T-helper 2 cell (primary cell): ENCODE measurements around the gene CLDN19.

Experiments
- DNase-seq, 5 experiments: peaks; one replicate each; pipeline versions ENCODE4 v3.0.0 to v3.0.0-alpha.2; 2012 to 2022
- total RNA-seq, 2 donors: gene quantifications; one replicate each; lab custom pipeline; 2026; lab: John Stamatoyannopoulos, UW

Gene CLDN19
- 0 reads per million in 2 donors for total RNA-seq

DNA sequence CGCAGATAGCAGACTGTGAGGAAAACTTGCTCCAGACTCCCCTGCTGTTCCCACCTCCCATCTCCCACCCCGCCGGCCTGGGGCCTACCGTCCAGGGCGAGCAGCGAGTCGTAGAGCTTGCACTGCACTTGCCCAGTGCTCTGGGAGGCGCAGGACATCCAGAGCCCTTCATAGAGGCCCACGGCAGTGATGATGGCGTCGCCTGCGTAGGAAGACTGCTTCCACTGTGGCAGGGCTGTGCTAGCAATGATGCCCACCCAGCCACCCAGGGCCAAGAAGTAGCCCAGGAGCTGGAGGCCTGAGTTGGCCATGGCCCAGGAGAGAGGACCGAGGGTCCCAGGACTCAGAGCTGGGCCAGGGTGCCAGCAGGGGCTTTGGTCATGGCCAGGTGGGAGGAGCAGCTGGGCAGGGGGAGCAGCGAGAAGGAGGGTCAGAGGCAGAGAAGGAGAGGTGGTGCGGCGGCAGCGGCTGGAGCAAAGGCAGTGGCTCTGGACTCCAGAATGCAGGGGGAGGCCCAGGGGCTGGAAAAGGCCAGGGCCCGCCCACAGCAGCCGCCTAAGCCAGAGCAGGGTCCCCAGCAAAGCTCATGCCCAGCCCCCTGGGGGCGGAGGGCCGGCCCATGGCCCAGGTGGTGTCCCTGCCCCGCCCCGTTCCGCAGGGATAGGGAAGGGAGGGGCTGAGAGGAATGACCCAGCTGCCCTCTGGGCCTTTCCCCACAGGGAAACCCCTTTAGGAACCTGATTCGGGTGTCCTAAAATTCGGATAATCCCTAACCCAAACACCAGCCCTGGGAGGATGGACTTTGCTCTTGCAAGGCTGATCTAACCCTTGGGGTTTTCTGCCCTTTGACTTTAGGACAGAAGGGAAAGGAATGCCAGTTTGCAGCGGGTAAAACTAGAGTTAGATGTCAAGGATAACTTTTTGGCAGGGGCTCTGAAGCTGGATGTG is at the start of gene CLDN19:
Gene CLDN19 (minus strand): TSS at position 484 of the 948 bp plus-strand sequence. CDS start 173 bp downstream, at position 311.
- DNase-seq: no peak

- DNase-seq: no peak
Measured at GRCh38 chr1:42788021-42788420, 48.0 kb upstream of the CLDN19 start.

DNA sequence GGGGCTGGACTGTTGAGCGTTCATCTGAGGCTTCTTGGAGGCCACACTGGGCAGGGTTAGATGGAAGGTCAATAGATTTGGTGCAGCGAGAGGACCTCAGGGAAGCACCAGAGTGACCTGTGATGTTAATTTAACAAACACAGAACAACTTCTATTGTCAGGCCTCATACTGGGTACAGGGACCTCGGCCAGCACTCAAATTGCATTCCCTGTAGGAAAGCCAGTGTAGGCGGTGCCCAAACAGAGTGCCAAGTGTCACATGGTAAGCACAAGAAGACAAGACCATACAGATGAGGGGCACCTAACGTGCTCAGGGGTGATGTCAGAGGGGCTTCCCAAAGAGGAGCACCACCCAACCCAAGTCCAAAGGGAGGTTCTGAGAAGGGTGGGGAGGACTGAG is 46.1 kb upstream of the CLDN19 start:
- DNase-seq: no peak

- peak in 4 of 5 experiments; percentile 2 to 73 (median 25) for DNase-seq
Measured at GRCh38 chr1:42784946-42785693, 45.1 kb upstream of the CLDN19 start, which contains the start of gene TMEM269. TSS of gene TMEM269 (plus strand) at chr1:42784991. CDS start at chr1:42789894, 4,903 bp downstream.

- DNase-seq: no peak
Measured at GRCh38 chr1:42784547-42784945, 44.5 kb upstream of the CLDN19 start.

- DNase-seq: no peak
Measured at GRCh38 chr1:42783092-42783491, 43.1 kb upstream of the CLDN19 start.

GRCh38 chr1:42780176-42780575 is 40.1 kb upstream of the CLDN19 start:
- no peak for DNase-seq

DNA sequence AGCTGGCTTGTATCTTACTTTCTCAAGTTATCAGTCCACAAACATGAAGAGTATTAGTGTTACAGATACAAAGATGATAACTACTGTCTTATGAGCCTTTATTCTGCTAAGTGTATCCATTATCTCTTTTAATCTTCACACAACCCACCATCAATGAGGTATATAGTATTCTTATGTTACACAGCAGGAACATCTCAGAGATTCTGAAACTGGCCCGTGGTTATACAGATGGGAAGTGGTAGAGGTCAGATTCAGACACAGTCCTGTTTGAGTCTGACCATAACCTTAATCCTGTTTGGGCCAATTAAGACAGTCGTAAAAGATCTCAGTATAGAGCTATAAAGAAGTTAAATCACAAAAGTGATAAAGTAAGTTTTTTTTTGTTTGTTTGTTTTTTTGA is 39.7 kb upstream of the CLDN19 start:
- DNase-seq: peak in 1 of 5 experiments; percentile 62

- peak in 1 of 5 experiments; percentile 43 for DNase-seq
Measured at GRCh38 chr1:42777852-42778251, 37.8 kb upstream of the CLDN19 start.

DNA sequence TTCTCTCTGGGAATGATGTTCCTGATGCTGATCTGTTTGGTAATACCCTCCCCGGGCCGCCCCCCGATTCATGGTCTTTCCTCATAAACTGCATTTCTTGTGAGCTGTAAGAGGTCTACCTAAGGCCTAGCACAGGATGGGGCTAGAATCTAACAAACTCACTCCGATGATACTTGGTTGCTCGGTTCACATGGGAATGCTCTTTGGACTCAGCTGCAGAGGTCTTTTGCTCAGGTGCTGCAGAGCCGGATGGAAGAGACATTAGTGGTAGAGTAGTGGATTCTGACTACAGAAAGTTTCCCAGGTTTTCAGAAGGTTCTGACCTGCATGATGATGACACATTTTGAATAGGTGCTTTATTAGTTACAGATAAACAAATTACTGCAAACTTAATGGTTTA is 36.5 kb upstream of the CLDN19 start:
- DNase-seq: no peak

- no peak for DNase-seq
Measured at GRCh38 chr1:42774928-42775526, 35.0 kb upstream of the CLDN19 start.

GRCh38 chr1:42773420-42773819 is 33.4 kb upstream of the CLDN19 start:
- no peak for DNase-seq

DNA sequence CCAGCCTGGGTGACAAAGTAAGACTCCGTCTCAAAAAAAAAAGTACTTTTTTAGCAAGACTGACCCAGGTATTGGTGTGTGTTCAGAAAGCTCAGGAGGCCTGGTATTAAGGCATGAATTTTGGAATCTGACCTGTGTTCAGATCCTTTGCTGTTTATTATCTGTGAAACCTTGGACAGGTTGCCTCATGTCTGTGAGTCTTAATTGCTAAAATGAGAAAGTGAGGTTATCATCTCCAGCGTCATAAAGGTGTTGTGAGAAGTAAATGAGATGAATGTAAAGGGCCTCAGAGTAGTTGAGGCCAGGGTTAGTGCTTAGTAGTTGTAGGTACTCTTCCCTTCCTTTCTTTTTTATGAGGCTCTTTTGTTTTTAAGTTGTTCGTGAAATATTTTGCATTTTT is 29.8 kb upstream of the CLDN19 start:
- DNase-seq: no peak

DNA sequence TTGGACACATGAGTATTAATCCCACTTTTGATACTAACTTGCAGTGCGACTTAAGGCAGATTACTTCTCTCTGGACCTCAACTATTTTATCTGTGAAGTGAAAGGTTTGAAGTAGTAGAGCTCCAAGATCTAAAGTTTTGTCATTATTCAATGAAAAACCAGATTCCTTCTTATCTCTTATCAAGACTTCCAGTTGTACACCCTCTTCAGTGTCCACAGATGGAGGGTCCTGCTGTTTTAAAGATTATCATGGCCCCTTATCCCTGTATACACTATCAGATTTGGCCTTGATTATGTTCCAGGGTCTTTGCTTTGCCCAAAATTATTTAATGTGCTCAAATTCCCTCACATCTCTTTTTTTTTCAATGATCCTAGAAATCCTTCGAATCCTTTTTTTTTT is 28.1 kb upstream of the CLDN19 start:
- no peak for DNase-seq

DNA sequence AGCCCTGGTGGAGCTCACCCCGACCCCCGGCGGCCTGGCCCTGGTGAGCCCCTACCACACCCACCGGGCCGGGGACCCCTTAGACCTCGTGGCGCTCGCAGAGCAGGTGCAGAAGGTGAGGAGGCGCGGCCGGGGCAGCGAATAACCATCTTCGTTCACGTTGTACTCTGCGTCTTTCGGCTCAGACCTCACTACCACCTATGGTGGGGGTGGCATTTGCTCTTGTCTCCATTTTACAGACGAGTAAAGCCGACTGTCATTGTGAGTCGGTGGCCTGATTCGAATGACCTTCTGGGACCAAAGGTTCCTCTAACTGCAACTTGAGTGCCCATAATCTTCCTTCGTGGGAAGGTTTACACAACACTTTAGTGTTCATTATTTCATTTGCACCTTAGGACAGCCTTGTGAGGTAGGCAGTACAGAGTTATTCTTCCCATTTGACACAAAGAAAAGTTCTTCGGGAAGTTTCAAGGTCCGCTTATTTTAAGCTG is 27.5 kb upstream of the CLDN19 start:
- DNase-seq: peak in 1 of 5 experiments; percentile 67

- DNase-seq: peak; percentile 99 to 100 (median 99)
Measured at GRCh38 chr1:42766741-42767509, 26.9 kb upstream of the CLDN19 start, which contains the start of the genes C1orf50 and P3H1. TSS of gene C1orf50 (plus strand) at chr1:42767249. CDS start at chr1:42767312, 63 bp downstream. TSS of gene P3H1 (minus strand) at chr1:42767028. CDS start at chr1:42766971, 57 bp downstream.

- peak in 3 of 5 experiments; percentile 19 to 51 (median 35) for DNase-seq
Measured at GRCh38 chr1:42765832-42766740, 26.1 kb upstream of the CLDN19 start.

DNA sequence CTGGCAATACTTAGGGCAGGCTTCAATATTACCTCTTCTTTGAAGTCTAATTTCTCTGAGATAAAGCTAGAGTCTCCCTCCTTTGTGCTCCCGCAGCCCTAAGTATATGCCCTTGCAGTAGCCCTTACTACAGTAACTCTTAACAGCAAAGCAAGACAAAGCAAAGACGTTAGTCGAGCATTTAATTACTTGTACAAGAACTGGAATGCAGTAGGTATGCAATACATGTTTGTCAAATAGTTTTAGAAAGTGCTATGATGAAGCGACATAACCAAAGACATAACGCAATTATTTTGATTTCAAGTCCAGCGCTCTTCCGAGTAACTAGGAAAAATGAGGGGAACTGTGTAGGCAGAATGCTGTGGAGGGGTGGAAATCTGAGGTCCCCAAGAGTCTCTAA is 25.2 kb upstream of the CLDN19 start:
- no peak for DNase-seq

GRCh38 chr1:42762269-42762668 is 22.2 kb upstream of the CLDN19 start:
- no peak for DNase-seq

- DNase-seq: no peak
Measured at GRCh38 chr1:42761567-42761966, 21.5 kb upstream of the CLDN19 start.

GRCh38 chr1:42759114-42759513 is 19.1 kb upstream of the CLDN19 start:
- DNase-seq: no peak
